ENCODE data around the gene CHN1.

Gene CHN1

DNA sequence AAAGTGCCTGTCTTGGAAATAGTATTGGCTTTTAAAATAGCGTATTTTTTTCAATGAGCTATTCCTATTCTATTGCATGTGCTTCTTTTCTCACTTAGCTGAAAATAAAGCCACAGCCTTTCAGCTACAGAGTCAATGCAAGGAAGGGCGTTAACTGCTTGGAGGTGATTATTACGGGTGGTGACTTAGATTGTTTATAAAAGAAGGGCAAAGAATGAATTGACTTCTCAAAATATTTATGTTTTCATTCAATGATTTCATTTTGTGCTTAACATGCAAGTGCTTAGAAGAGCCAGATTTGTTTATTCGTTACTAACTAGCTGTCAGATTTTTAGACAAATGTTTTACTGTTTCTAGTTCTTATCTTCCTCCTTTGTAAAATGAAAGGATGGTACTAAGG lies 2.8 kb upstream of the CHN1 start:
- in situ Hi-C loops (cut with HindIII; ENCODE audit: low sequenced_read_pairs), result no loop called here
- H3K4me3 ChIP-seq (ENCODE audit: low read depth, low read length), result no peak overlapping the region
- DNase-seq (ENCODE audit: low read depth, low spot score), result no peak
- TF ChIP-seq, protein P1, sequence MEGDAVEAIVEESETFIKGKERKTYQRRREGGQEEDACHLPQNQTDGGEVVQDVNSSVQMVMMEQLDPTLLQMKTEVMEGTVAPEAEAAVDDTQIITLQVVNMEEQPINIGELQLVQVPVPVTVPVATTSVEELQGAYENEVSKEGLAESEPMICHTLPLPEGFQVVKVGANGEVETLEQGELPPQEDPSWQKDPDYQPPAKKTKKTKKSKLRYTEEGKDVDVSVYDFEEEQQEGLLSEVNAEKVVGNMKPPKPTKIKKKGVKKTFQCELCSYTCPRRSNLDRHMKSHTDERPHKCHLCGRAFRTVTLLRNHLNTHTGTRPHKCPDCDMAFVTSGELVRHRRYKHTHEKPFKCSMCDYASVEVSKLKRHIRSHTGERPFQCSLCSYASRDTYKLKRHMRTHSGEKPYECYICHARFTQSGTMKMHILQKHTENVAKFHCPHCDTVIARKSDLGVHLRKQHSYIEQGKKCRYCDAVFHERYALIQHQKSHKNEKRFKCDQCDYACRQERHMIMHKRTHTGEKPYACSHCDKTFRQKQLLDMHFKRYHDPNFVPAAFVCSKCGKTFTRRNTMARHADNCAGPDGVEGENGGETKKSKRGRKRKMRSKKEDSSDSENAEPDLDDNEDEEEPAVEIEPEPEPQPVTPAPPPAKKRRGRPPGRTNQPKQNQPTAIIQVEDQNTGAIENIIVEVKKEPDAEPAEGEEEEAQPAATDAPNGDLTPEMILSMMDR (IDR thresholded peaks at IDR 0.05; ENCODE audit: low read depth, low read length), result no peak

DNA sequence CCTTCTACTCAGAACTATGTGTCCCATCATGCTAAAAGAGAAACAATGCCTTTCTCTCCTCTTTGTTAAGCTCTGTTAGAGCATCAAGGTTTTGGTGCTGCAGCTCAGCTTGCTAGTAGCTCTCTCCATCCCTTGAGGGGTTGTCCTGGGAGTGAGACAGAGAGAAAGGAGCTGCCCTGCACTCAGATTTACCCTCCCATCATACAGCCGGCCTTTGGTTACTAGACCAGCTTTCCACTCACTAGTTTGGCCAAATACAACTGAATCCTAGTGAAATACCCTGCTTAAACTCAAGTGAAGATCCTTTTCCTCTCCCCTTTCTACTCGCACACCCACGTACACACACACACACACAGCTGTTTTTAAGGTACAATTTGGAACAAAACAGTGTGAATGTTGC lies 2.3 kb upstream of the CHN1 start:
- TF ChIP-seq, protein P1 (IDR thresholded peaks at IDR 0.05; ENCODE audit: low read depth, low read length), result no peak
- no peak overlapping the region for H3K4me3 ChIP-seq (ENCODE audit: low read depth, low read length)
- no peak for DNase-seq (ENCODE audit: low read depth, low spot score)
- in situ Hi-C loops (cut with HindIII; ENCODE audit: low sequenced_read_pairs), result no loop called here

DNA sequence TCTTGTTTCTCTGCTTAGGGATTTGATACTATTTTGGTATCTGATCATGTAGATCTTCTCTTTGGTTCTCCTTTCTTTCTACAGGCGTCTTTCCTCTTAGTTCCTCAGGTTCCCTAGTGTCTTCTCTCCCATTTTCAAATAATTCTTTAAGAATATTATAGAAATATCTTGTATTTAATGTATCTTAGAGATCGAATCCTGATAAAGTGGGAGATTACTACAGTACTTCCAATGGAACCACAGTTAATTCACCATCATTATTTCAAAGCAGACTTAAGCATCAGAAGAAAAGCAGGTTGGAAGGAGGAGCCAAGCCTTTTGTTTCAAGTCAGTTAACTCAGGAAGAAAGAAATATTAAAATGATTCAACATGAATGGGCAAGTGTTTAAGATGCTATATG lies 1.1 kb upstream of the CHN1 start:
- no peak overlapping the region for H3K4me3 ChIP-seq (ENCODE audit: low read depth, low read length)
- DNase-seq (ENCODE audit: low read depth, low spot score), result no peak
- in situ Hi-C loops (cut with HindIII; ENCODE audit: low sequenced_read_pairs), result no loop called here
- TF ChIP-seq, protein P1 (IDR thresholded peaks at IDR 0.05; ENCODE audit: low read depth, low read length), result no peak

DNA sequence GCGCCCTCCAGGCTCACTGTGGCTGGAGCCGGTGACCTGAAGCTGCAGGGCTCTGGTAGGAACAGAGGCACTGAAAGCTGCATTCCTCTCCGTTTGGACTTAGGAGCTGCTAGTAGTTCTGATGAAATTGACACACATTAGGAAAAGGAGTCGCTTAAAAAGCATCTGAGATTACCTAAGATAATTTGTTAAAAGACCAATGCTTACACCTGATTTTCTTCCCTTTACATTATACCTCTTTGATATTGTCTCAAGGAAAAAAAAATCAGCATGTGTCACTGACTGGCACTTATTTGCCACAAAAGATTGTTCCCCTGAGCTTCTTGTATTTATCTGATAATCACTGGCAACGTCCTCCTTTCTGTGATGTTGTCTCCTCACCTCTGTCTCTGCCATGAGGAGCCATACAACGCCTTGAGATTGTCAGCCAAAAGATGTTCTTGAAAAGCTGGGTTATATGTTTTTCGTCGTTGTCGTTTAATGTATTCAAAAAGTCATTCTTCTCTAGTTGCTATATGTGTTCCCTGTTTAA lies 618 bp upstream of the CHN1 start:
- in situ Hi-C loops (cut with HindIII; ENCODE audit: low sequenced_read_pairs), result no loop called here
- TF ChIP-seq, protein P1 (IDR thresholded peaks at IDR 0.05; ENCODE audit: low read depth, low read length), result no peak
- H3K4me3 ChIP-seq (ENCODE audit: low read depth, low read length), result peak overlapping the region; percentile 51
- DNase-seq (ENCODE audit: low read depth, low spot score), result no peak

DNA sequence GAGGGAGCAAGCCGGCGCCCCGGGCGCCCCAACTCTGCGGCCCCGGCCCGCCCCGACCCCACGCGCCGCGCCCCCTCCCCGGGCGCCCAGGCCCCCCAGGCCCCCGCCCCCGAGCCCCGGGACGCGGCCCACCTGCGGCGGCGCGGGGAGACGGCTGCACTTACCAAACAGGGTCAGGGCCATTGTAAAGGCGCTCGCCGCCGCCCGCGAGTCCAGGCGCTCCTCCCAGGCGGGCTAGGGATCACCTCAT lies 526 bp downstream of the CHN1 start:
- in situ Hi-C loops (cut with HindIII; ENCODE audit: low sequenced_read_pairs), result no loop called here
- TF ChIP-seq, protein P1 (IDR thresholded peaks at IDR 0.05; ENCODE audit: low read depth, low read length), result no peak
- no peak for DNase-seq (ENCODE audit: low read depth, low spot score)
- H3K4me3 ChIP-seq (ENCODE audit: low read depth, low read length), result peak overlapping the region; percentile 51

DNA sequence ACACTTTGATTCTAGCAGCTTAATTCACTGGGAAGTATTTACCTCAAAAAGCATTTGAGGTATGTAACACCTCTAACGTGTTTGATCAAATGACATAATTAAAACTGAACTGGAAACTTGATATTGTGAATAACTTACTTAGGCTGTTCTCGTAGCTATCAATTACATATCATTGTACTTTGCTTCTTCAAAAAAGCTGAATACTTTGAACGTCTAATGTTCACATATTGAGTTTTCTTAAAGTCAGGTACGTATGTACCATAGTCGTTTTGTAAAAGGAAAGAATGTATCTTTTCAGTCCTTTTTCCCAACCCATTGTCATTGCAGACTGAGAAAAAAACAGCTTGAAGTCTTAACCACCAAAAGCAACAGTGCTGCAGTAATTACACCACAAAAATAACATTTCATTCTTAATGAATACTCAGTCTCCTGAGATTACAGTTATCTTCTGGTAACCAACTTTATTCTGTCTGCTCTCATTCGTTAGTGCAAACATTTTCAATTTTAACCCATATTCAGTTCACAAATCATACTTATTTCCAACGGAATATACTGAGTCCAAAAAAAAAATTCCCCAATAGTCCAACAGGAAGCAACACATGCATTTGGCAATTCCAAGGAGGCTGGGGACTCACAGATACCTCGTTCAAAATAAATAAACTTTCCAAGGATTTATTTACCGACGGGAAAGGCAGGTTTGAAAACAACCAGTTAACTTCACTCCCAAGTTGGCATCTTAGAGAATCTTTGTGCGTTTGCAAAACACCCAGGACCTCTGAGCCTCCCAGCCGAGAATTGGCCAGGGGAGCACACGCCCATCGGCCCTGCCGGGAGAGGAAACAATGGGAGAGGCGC lies 1.1 kb downstream of the CHN1 start:
- in situ Hi-C loops (cut with HindIII; ENCODE audit: low sequenced_read_pairs), result no loop called here

More for the DNA sequence above, 1.1 kb downstream of the CHN1 start:
- TF ChIP-seq, protein P1 (IDR thresholded peaks at IDR 0.05; ENCODE audit: low read depth, low read length), result no peak
- peak; percentile 24 for DNase-seq (ENCODE audit: low read depth, low spot score)
- H3K4me3 ChIP-seq (ENCODE audit: low read depth, low read length), result peak overlapping the region; percentile 51
